Measurements from ENCODE around the gene SPARCL1. TPM values are rescaled to one million over a fixed set of nuclear protein-coding genes. Genes with fewer than 3 reads are reported as not detected.
A peak's percentile ranks its signal among the peaks of the same experiment; 100 is the strongest.

The SPARCL1 gene
- total RNA-seq, 2 experiments from 2014 or later = not detected

DNA sequence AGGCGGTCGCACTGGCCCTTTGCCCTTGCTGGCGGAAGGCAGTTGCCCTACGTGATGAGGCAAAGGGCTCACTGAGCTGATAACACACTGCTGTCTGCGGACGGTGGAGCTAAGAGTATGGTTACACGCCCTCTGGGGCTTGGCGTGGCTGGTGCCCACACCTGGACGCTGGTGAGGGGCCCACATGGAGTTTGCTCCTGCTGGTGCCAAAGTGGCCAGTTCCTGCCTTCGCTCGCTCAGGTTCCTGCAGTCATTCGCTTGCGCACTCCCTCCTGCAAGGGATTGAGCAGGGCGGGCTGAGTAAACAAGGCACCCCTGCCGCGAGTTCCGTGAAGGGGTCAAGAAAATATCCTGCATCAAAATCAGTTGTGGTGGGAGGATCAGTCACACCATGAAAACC is 18.4 kb downstream of the SPARCL1 start:
- H3K27ac ChIP-seq (ENCODE audit: low read depth, low read length, poor library complexity, severe bottlenecking) = no peak overlapping the region
- no peak overlapping the region for H3K4me2 ChIP-seq (ENCODE audit: low read length)
- H3K9me3 ChIP-seq (ENCODE audit: low read length) = no peaks in the 10 kb centered on the region
- intact Hi-C loops (cut with micrococcal nuclease; ENCODE audit: unreplicated experiment) = no loop called here
- no peaks in the 10 kb centered on the region for H3K4me1 ChIP-seq (ENCODE audit: insufficient read depth, low read length, poor library complexity, severe bottlenecking)
- no peak overlapping the region for H2AFZ ChIP-seq (ENCODE audit: low read length)
- H3K4me3 ChIP-seq (ENCODE audit: low read depth, low read length, poor library complexity, severe bottlenecking) = no peak overlapping the region
- BruUV-seq (replicated peaks) = no TSS peak
- ChIA-PET CTCF (ENCODE audit: unreplicated experiment) (no interaction called here), POLR2A (interaction anchor here (0.6 kb wide), 1 partner anchor 696 kb away, joined by 3 read pairs; no protein-coding TSS in a partner anchor)
- no peaks in the 10 kb centered on the region for H3K36me3 ChIP-seq (ENCODE audit: insufficient read depth, low read length)
- TF ChIP-seq EZH2phosphoT487 (IDR thresholded peaks at IDR 0.05; ENCODE audit: borderline replicate concordance, low read depth, low read length) = no peak
- TF ChIP-seq, protein P1, sequence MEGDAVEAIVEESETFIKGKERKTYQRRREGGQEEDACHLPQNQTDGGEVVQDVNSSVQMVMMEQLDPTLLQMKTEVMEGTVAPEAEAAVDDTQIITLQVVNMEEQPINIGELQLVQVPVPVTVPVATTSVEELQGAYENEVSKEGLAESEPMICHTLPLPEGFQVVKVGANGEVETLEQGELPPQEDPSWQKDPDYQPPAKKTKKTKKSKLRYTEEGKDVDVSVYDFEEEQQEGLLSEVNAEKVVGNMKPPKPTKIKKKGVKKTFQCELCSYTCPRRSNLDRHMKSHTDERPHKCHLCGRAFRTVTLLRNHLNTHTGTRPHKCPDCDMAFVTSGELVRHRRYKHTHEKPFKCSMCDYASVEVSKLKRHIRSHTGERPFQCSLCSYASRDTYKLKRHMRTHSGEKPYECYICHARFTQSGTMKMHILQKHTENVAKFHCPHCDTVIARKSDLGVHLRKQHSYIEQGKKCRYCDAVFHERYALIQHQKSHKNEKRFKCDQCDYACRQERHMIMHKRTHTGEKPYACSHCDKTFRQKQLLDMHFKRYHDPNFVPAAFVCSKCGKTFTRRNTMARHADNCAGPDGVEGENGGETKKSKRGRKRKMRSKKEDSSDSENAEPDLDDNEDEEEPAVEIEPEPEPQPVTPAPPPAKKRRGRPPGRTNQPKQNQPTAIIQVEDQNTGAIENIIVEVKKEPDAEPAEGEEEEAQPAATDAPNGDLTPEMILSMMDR (conservative IDR thresholded peaks at IDR 0.05; ENCODE audit: low read length) = no peak
- no peaks in the 10 kb centered on the region for H4K20me1 ChIP-seq (ENCODE audit: insufficient read depth, low read length)
- DNase-seq (ENCODE audit: low spot score) = no peak
- no peaks in the 10 kb centered on the region for H3K9me2 ChIP-seq (ENCODE audit: insufficient read depth, low read length)
- H3K79me2 ChIP-seq (ENCODE audit: insufficient read depth, low read depth, low read length) = no peaks in the 10 kb centered on the region

DNA sequence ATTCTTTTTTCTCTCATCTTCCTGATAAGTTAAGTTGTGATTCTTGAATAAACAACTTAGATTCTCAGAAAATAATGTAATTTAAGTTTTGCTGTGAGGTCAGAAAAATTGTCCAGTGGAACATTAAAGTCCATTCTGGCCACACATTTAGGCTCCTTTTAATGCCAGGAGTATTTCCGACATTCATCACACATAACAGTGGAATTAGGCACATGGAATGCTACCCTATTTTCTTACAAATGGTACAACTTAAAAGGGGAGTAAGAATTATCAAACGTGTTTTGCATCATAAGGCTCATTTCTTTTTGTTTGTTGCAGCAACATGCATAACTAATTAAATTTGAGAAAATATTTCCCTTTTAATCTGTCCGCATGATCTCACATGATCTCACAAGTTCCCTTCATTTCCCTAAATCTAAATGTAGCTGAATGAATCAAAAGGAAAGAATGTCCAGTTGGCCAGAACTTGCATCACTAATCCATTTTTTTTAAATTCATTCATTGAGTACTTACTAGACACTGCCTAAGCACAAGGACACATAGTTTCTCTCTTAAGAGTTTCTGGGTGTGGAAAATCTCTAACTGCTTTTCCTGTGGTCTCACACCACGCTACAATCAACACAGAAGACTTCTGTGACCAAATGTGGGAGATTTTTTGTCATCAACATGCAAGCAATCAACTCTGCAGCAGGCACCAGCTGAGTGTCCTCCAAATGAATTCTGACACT is 22.0 kb downstream of the SPARCL1 start:
- DNase-seq (ENCODE audit: low spot score) = no peak
- H3K9me2 ChIP-seq (ENCODE audit: insufficient read depth, low read length) = no peaks in the 10 kb centered on the region
- intact Hi-C loops (cut with micrococcal nuclease; ENCODE audit: unreplicated experiment) = no loop called here
- no peaks in the 10 kb centered on the region for H3K9me3 ChIP-seq (ENCODE audit: low read length)
- ChIA-PET CTCF (ENCODE audit: unreplicated experiment) (no interaction called here), POLR2A (no interaction called here)
- H4K20me1 ChIP-seq (ENCODE audit: insufficient read depth, low read length) = no peaks in the 10 kb centered on the region
- H3K4me2 ChIP-seq (ENCODE audit: low read length) = no peak overlapping the region
- no peak overlapping the region for H3K27ac ChIP-seq (ENCODE audit: low read depth, low read length, poor library complexity, severe bottlenecking)
- H3K4me3 ChIP-seq (ENCODE audit: low read depth, low read length, poor library complexity, severe bottlenecking) = no peak overlapping the region
- TF ChIP-seq, protein P1 (conservative IDR thresholded peaks at IDR 0.05; ENCODE audit: low read length) = no peak
- no peak for TF ChIP-seq EZH2phosphoT487 (IDR thresholded peaks at IDR 0.05; ENCODE audit: borderline replicate concordance, low read depth, low read length)
- H3K4me1 ChIP-seq (ENCODE audit: insufficient read depth, low read length, poor library complexity, severe bottlenecking) = no peaks in the 10 kb centered on the region
- no peaks in the 10 kb centered on the region for H3K79me2 ChIP-seq (ENCODE audit: insufficient read depth, low read depth, low read length)
- H2AFZ ChIP-seq (ENCODE audit: low read length) = no peak overlapping the region
- no peaks in the 10 kb centered on the region for H3K36me3 ChIP-seq (ENCODE audit: insufficient read depth, low read length)
- no TSS peak for BruUV-seq (replicated peaks)

DNA sequence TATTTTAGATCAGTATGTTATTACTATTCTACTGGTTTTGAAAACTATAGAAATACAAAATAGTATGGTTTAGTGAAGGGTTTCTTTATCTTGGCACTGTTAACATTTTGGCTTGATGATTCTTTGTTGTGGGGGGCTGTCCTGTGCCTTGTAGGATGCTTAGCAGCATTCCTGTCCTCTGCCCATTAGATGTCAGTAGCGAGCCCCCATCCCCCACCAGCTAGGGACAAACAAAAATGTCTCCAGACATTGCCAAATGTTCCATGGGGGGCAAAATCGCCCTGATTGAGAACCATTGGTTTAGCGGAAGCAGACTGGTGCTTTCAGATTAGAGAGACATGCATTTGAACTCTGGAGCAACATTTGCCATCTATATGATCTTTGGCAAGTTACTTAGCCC is 23.3 kb downstream of the SPARCL1 start:
- Histone ChIP-seq H4K20me1 (ENCODE audit: insufficient read depth, low read length) (no peaks in the 10 kb centered on the region), H3K4me3 (ENCODE audit: low read depth, low read length, poor library complexity, severe bottlenecking) (no peak overlapping the region), H3K9me3 (ENCODE audit: low read length) (no peaks in the 10 kb centered on the region), H3K36me3 (ENCODE audit: insufficient read depth, low read length) (no peaks in the 10 kb centered on the region), H3K79me2 (ENCODE audit: insufficient read depth, low read depth, low read length) (no peaks in the 10 kb centered on the region), H2AFZ (ENCODE audit: low read length) (no peak overlapping the region), H3K4me2 (ENCODE audit: low read length) (no peak overlapping the region), H3K4me1 (ENCODE audit: insufficient read depth, low read length, poor library complexity, severe bottlenecking) (no peaks in the 10 kb centered on the region), H3K27ac (ENCODE audit: low read depth, low read length, poor library complexity, severe bottlenecking) (no peak overlapping the region), H3K9me2 (ENCODE audit: insufficient read depth, low read length) (no peaks in the 10 kb centered on the region)
- no peak for DNase-seq (ENCODE audit: low spot score)
- intact Hi-C loops (cut with micrococcal nuclease; ENCODE audit: unreplicated experiment) = no loop called here
- TF ChIP-seq, protein P1 (conservative IDR thresholded peaks at IDR 0.05; ENCODE audit: low read length) = peak; percentile 55
- no peak for TF ChIP-seq EZH2phosphoT487 (IDR thresholded peaks at IDR 0.05; ENCODE audit: borderline replicate concordance, low read depth, low read length)
- BruUV-seq (replicated peaks) = no TSS peak
- CTCF ChIA-PET (ENCODE audit: unreplicated experiment) = no interaction called here
- POLR2A ChIA-PET = no interaction called here

Data from OCI-LY7 (cell line).